H1 (cell line): ENCODE data around the gene EGR1. TPM values are rescaled to one million over a fixed set of nuclear protein-coding genes. Genes with fewer than 3 reads are reported as not detected.

ENCODE experiments used
- BACH1 ChIP-seq: IDR thresholded peaks from 2 replicates; pipeline ENCODE4 v1.6.1; 2012; ENCODE audit warnings: low read length, improper control_type of control experiment
- CBX8 ChIP-seq: fragments of 300-800, 300-1000 bp; sonication (generic); IDR thresholded peaks from 2 replicates; pipeline ENCODE4 v1.7.1; 2016; ENCODE audit warnings: low read depth, low read length, borderline replicate concordance
- EZH2 ChIP-seq: fragments of 200-600 bp; sonication (generic); IDR thresholded peaks from 2 replicates; pipeline ENCODE4 v1.7.1; 2012; ENCODE audit warnings: low read depth, mild to moderate bottlenecking, moderate library complexity, low read length, inconsistent platforms; ENCODE audit not compliant: severe bottlenecking
- FOSL1 ChIP-seq: IDR thresholded peaks from 2 replicates; pipeline ENCODE4 v1.6.1; 2011; ENCODE audit warnings: mild to moderate bottlenecking, low read depth, low read length, moderate library complexity; ENCODE audit not compliant: insufficient read depth
- HDAC2 ChIP-seq, 2 experiments: fragments of 300-600 bp in 1 of 2; sonication (generic) in 1 of 2; IDR thresholded peaks; 2 replicates each; pipeline ENCODE4 v1.6.1; 2011 to 2012; ENCODE audit warnings: low read depth in 2 of 2, low read length in 2 of 2, mild to moderate bottlenecking in 2 of 2, moderate library complexity in 2 of 2, borderline replicate concordance in 1 of 2, inconsistent platforms in 1 of 2
- NANOG ChIP-seq: IDR thresholded peaks from 2 replicates; pipeline ENCODE4 v1.6.1; 2011; ENCODE audit warnings: low read length, low read depth, mild to moderate bottlenecking, inconsistent platforms; ENCODE audit not compliant: insufficient read depth, poor library complexity, severe bottlenecking
- POLR2A ChIP-seq, 2 experiments: IDR thresholded peaks; 1 replicate in 1 of 2; 2 replicates in 1 of 2; pipeline ENCODE4 v1.6.1; 2011; ENCODE audit warnings: low read depth in 2 of 2, low read length in 2 of 2, mild to moderate bottlenecking in 2 of 2; ENCODE audit errors: control extremely low read depth in 1 of 2
- POU5F1 ChIP-seq: IDR thresholded peaks from 2 replicates; pipeline ENCODE4 v1.6.1; 2011; ENCODE audit warnings: low read depth, mild to moderate bottlenecking, low read length, moderate library complexity
- SRF ChIP-seq: IDR thresholded peaks from 2 replicates; pipeline ENCODE4 v1.6.1; 2011; ENCODE audit warnings: mild to moderate bottlenecking, low read depth, low read length, moderate library complexity
- polyA plus RNA-seq, 7 experiments: library from polyadenylated mRNA; depleted of rRNA in 3 of 7; stranded (reverse) in 5 of 7; unstranded in 2 of 7; fragments of >200 nt in 5 of 7; fragments of 200-250 nt in 2 of 7; gene quantifications; 1 replicate in 5 of 7; 2 replicates in 1 of 7; 4 replicates in 1 of 7; pipeline versions ENCODE4 v1.2.1 to v1.2.3, GENCODE V29; 2011 to 2013; ENCODE audit warnings: missing spikeins in 2 of 7, mixed read lengths in 2 of 7
- total RNA-seq: library from RNA; stranded (reverse); fragmentation: NEBNext Ultra II Directional; extraction: Animal tissue kit (Norgen Biotek cat#: 25700); gene quantifications from 2 replicates; pipeline ENCODE4 v1.2.1, GENCODE V29; 2021

Gene EGR1
- total and polyA plus RNA-seq, 2 of the 8 experiments (the other 6 are each of a cell fraction or from before 2014, with no cell fraction given), result 16.2 to 35.5 TPM

DNA sequence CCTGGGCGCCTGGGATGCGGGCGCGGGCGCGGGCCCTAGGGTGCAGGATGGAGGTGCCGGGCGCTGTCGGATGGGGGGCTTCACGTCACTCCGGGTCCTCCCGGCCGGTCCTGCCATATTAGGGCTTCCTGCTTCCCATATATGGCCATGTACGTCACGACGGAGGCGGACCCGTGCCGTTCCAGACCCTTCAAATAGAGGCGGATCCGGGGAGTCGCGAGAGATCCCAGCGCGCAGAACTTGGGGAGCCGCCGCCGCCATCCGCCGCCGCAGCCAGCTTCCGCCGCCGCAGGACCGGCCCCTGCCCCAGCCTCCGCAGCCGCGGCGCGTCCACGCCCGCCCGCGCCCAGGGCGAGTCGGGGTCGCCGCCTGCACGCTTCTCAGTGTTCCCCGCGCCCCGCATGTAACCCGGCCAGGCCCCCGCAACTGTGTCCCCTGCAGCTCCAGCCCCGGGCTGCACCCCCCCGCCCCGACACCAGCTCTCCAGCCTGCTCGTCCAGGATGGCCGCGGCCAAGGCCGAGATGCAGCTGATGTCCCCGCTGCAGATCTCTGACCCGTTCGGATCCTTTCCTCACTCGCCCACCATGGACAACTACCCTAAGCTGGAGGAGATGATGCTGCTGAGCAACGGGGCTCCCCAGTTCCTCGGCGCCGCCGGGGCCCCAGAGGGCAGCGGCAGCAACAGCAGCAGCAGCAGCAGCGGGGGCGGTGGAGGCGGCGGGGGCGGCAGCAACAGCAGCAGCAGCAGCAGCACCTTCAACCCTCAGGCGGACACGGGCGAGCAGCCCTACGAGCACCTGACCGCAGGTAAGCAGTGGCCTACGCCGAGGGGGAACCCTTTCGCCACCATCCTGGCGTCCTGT, at the start of gene EGR1 (continued):
- TF ChIP-seq NANOG (no peak), POU5F1 (no peak), SRF (peak; percentile 98), FOSL1 (no peak), CBX8 (no peak), POLR2A (IDR thresholded peaks at IDR 0.05; ENCODE audit: control extremely low read depth in 1 of 2, low read depth in 2 of 2, low read length in 2 of 2) (peak in 1 of 2 experiments; percentile 99; a peak in 2 of 3 replicates), EZH2 (no peak), HDAC2 (IDR thresholded peaks at IDR 0.05; ENCODE audit: borderline replicate concordance in 1 of 2, low read depth in 2 of 2, low read length in 2 of 2) (no peak), BACH1 (no peak)
